Embryonic facial prominence (tissue), 1 donor: ENCODE results near the gene PPP1R14C.

ENCODE experiments used
- DNase-seq: peaks from one replicate; pipeline ENCODE4 v3.0.0-alpha.2; 2016; ENCODE audit errors: extremely low spot score

PPP1R14C gene

DNA sequence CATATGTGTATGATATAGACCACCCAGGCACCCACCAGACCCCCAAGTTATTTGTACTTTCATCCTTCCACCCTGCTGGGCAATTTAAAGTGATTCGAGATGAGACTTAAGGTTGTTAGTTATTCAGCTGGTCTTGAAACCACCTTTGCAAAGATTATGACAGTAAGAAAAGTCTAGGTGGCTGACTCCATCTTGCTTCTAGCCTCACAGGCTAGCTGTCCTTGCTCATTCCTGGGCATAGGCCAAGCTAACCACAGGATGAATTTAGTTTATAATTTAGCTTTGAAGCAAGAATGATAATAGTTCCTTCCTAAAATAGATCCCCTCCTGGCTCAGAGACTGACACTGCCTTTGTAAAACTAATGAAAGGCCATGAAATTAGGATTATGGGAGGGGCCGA is 154.0 kb downstream of the PPP1R14C start:
- no peak for DNase-seq

DNA sequence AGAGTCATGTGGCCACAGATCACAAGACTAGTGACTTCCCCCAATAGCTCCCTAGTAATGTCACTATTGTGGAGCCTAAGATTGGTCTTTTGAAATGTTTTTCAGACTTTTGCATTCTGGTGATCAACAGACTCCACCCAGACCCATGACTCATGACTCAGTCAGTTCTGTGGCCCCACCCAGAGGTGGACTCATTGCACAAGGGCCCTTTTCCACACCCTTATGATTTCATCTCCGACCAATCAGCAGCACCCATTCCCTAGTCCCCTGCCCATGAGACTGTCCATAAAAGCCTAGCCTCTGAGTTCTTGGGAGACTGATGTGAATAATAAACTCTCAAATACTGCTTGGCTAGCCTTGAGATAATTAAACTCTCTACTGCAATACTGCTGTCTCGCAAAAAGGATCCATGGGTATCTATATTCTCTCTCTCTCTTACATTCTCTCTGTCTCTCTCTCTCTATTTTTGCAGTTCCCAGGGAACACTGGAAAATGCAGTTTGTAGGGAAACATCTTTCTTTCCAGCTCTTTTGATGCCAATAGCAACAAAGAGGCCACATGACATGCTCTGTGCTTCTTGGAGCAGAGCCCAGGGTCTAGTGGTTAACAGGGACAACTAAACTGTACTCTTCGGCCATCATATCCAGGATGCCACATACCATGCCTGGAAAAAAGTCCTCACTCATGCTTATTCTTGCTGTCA is 154.6 kb downstream of the PPP1R14C start:
- DNase-seq = no peak

DNA sequence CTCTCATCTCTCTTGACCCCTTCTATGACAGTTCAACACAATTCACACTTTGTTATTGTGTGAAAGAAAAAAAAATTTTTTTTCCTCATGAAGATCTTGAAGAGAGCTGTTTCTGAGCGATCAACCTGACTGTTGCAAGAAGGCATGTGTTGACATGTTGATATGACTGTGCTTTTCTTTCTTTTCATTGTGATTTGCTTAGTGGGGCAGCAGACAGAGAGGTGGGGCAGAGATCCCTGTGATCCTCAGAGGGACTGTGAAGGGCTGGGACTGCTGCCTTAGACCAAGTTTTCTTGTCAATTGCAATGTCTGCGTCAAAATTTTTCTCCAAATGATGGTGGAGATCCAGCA is 155.2 kb downstream of the PPP1R14C start:
- DNase-seq = no peak

DNA sequence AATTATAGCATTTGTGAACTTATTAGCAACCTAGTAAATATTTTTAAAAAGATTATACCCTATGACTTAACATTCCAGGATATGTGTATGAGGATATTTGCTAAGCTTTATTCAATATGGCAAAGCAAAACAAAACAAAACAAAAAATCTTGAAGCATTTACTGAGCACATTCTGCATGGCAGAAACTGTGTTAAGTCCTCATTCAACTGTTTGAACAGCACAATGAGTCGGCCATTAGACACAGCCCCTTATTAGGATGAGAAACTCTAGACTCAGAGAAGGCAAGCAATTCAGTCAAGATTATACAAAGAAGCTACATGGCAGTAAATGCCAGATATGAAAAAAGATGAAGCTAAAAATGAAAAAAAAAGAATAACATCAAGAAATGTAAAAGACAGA is 155.8 kb downstream of the PPP1R14C start:
- no peak for DNase-seq
